ENCODE measurements around the gene CEMIP.

CEMIP gene

GRCh38 chr15:80779658-80780415, 667 bp downstream of the CEMIP start:
- H3K9me3 Mint-ChIP-seq, result no peaks in the 10 kb centered on the region
- DNase-seq (ENCODE audit: low spot score in 2 of 2) (no peak), ATAC-seq (replicated peaks; ENCODE audit: extremely low read depth, poor library complexity, severe bottlenecking) (no peak)
- peaks cover 2% of the 10 kb centered on the region for H3K36me3 Mint-ChIP-seq (ENCODE audit: insufficient read depth)
- peaks cover 9% of the 10 kb centered on the region for H3K4me1 Mint-ChIP-seq
- H3K27me3 Mint-ChIP-seq, result peaks cover 64% of the 10 kb centered on the region
- no peak overlapping the region for H3K27ac Mint-ChIP-seq (ENCODE audit: low read depth)
- peak overlapping the region; percentile 46 for H3K4me3 Mint-ChIP-seq

GRCh38 chr15:80780416-80781221, 1.4 kb downstream of the CEMIP start:
- Mint-ChIP-seq H3K27me3 (peaks cover 64% of the 10 kb centered on the region), H3K4me3 (peak overlapping the region; percentile 46), H3K4me1 (peaks cover 9% of the 10 kb centered on the region), H3K36me3 (ENCODE audit: insufficient read depth) (peaks cover 2% of the 10 kb centered on the region), H3K27ac (ENCODE audit: low read depth) (no peak overlapping the region), H3K9me3 (no peaks in the 10 kb centered on the region)
- DNase-seq (ENCODE audit: low spot score in 2 of 2) (no peak), ATAC-seq (replicated peaks; ENCODE audit: extremely low read depth, poor library complexity, severe bottlenecking) (no peak)

- Mint-ChIP-seq H3K27me3 (peaks cover 52% of the 10 kb centered on the region), H3K9me3 (no peaks in the 10 kb centered on the region), H3K4me1 (peaks cover 9% of the 10 kb centered on the region), H3K36me3 (ENCODE audit: insufficient read depth) (peaks cover 5% of the 10 kb centered on the region), H3K27ac (ENCODE audit: low read depth) (no peak overlapping the region), H3K4me3 (no peak overlapping the region)
- ATAC-seq (replicated peaks; ENCODE audit: extremely low read depth, poor library complexity, severe bottlenecking), result no peak
- no peak for DNase-seq (ENCODE audit: low spot score in 2 of 2)
These were observed 4.1 kb downstream of the CEMIP start for GRCh38 chr15:80783260-80783659.

DNA sequence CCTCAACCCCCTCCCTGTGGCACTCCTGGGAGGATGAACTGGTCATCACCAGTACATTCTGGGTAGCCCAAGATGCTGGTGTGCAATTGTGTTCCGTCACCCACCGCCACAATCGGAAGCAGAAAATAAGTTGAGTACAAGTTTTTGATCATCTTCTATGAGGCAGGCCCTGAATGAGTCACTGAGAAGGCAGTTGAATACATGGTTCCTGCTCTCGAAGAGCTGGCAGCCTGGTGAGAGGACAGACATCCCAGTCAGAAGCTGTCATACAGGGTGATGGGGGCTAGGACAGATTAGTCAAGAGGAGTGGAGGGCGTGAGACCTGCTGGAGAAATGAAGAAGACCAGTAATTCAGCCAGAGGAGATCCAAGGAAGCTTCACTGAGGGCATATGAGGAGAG, 6.2 kb downstream of the CEMIP start:
- peaks cover 4% of the 10 kb centered on the region for H3K36me3 Mint-ChIP-seq (ENCODE audit: insufficient read depth)
- no peak overlapping the region for H3K27ac Mint-ChIP-seq (ENCODE audit: low read depth)
- no peak overlapping the region for H3K4me3 Mint-ChIP-seq
- no peaks in the 10 kb centered on the region for H3K9me3 Mint-ChIP-seq
- no peak for ATAC-seq (replicated peaks; ENCODE audit: extremely low read depth, poor library complexity, severe bottlenecking)
- DNase-seq (ENCODE audit: low spot score in 2 of 2), result no peak
- H3K4me1 Mint-ChIP-seq, result no peaks in the 10 kb centered on the region
- peaks cover 54% of the 10 kb centered on the region for H3K27me3 Mint-ChIP-seq

GRCh38 chr15:80785811-80786354, 6.7 kb downstream of the CEMIP start:
- no peak for DNase-seq (ENCODE audit: low spot score in 2 of 2)
- H3K27ac Mint-ChIP-seq (ENCODE audit: low read depth), result no peak overlapping the region
- H3K4me3 Mint-ChIP-seq, result no peak overlapping the region
- no peaks in the 10 kb centered on the region for H3K4me1 Mint-ChIP-seq
- H3K36me3 Mint-ChIP-seq (ENCODE audit: insufficient read depth), result peaks cover 3% of the 10 kb centered on the region
- H3K9me3 Mint-ChIP-seq, result no peaks in the 10 kb centered on the region
- H3K27me3 Mint-ChIP-seq, result peaks cover 54% of the 10 kb centered on the region
- no peak for ATAC-seq (replicated peaks; ENCODE audit: extremely low read depth, poor library complexity, severe bottlenecking)

DNA sequence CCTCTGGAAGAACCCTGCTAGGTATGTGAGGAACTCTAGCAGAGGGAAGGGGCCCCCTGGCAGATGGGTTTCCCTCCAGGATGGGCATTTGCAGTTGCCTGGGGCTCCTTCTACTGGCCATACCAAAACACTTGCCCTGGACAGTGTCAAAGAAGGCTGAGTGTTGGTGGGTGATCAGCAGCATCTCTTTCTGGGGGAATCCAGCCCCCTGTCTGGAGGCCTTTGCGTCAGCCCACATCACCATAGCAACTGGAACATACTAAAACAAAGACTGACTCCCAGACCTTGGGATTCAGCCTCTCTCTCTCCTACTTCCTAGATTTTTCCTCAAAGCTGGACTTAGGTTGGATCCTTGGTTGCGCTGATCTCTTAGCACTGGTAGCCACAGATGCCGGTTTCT, 8.1 kb downstream of the CEMIP start:
- no peaks in the 10 kb centered on the region for H3K9me3 Mint-ChIP-seq
- no peak overlapping the region for H3K4me3 Mint-ChIP-seq
- H3K27ac Mint-ChIP-seq (ENCODE audit: low read depth), result no peak overlapping the region
- no peak for DNase-seq (ENCODE audit: low spot score in 2 of 2)
- H3K4me1 Mint-ChIP-seq, result no peaks in the 10 kb centered on the region
- peaks cover 54% of the 10 kb centered on the region for H3K27me3 Mint-ChIP-seq
- peaks cover 3% of the 10 kb centered on the region for H3K36me3 Mint-ChIP-seq (ENCODE audit: insufficient read depth)
- no peak for ATAC-seq (replicated peaks; ENCODE audit: extremely low read depth, poor library complexity, severe bottlenecking)

- peaks cover 50% of the 10 kb centered on the region for H3K27me3 Mint-ChIP-seq
- no peak overlapping the region for H3K4me3 Mint-ChIP-seq
- DNase-seq (ENCODE audit: low spot score in 2 of 2) (no peak), ATAC-seq (replicated peaks; ENCODE audit: extremely low read depth, poor library complexity, severe bottlenecking) (no peak)
- no peaks in the 10 kb centered on the region for H3K9me3 Mint-ChIP-seq
- no peak overlapping the region for H3K27ac Mint-ChIP-seq (ENCODE audit: low read depth)
- H3K36me3 Mint-ChIP-seq (ENCODE audit: insufficient read depth), result peaks cover 3% of the 10 kb centered on the region
- H3K4me1 Mint-ChIP-seq, result no peaks in the 10 kb centered on the region
These were observed 9.4 kb downstream of the CEMIP start for GRCh38 chr15:80788536-80788935.

DNA sequence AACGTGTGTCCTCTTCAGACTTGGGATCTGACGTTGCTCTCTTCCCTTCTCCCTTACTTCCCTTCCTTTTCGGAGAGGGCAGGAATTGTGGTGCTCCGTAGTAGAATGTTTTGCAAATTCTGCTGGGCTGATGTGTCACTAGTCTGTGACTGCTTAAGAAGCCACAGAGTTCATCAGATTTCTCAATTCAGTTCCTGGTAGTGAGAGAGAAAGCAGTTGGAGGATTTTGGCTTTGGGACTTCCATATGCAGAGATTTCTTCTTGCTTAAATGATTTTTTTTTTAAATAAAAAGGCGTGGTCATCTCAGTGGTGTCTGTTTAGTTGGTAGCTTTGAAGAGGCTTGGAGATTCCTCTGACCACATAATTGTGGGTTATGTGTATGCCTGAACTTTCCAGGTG, 10.1 kb downstream of the CEMIP start:
- peaks cover 3% of the 10 kb centered on the region for H3K36me3 Mint-ChIP-seq (ENCODE audit: insufficient read depth)
- H3K4me3 Mint-ChIP-seq, result no peak overlapping the region
- DNase-seq (ENCODE audit: low spot score in 2 of 2) (no peak), ATAC-seq (replicated peaks; ENCODE audit: extremely low read depth, poor library complexity, severe bottlenecking) (no peak)
- H3K27me3 Mint-ChIP-seq, result peaks cover 44% of the 10 kb centered on the region
- H3K9me3 Mint-ChIP-seq, result no peaks in the 10 kb centered on the region
- H3K27ac Mint-ChIP-seq (ENCODE audit: low read depth), result no peak overlapping the region
- no peaks in the 10 kb centered on the region for H3K4me1 Mint-ChIP-seq

GRCh38 chr15:80789796-80790195, 10.6 kb downstream of the CEMIP start:
- peaks cover 3% of the 10 kb centered on the region for H3K36me3 Mint-ChIP-seq (ENCODE audit: insufficient read depth)
- no peak for DNase-seq (ENCODE audit: low spot score in 2 of 2)
- no peak for ATAC-seq (replicated peaks; ENCODE audit: extremely low read depth, poor library complexity, severe bottlenecking)
- peaks cover 49% of the 10 kb centered on the region for H3K27me3 Mint-ChIP-seq
- no peaks in the 10 kb centered on the region for H3K9me3 Mint-ChIP-seq
- no peak overlapping the region for H3K27ac Mint-ChIP-seq (ENCODE audit: low read depth)
- no peak overlapping the region for H3K4me3 Mint-ChIP-seq
- H3K4me1 Mint-ChIP-seq, result no peaks in the 10 kb centered on the region

GRCh38 chr15:80790236-80790635, 11.1 kb downstream of the CEMIP start:
- Mint-ChIP-seq H3K27ac (ENCODE audit: low read depth) (no peak overlapping the region), H3K36me3 (ENCODE audit: insufficient read depth) (peaks cover 3% of the 10 kb centered on the region)
- no peak for DNase-seq (ENCODE audit: low spot score in 2 of 2)

GRCh38 chr15:80791004-80791403, 11.8 kb downstream of the CEMIP start:
- DNase-seq (ENCODE audit: low spot score in 2 of 2) (no peak), ATAC-seq (replicated peaks; ENCODE audit: extremely low read depth, poor library complexity, severe bottlenecking) (no peak)
- no peaks in the 10 kb centered on the region for H3K9me3 Mint-ChIP-seq
- H3K4me1 Mint-ChIP-seq, result no peaks in the 10 kb centered on the region
- H3K4me3 Mint-ChIP-seq, result no peak overlapping the region
- no peak overlapping the region for H3K27ac Mint-ChIP-seq (ENCODE audit: low read depth)
- H3K27me3 Mint-ChIP-seq, result peaks cover 59% of the 10 kb centered on the region
- H3K36me3 Mint-ChIP-seq (ENCODE audit: insufficient read depth), result peaks cover 3% of the 10 kb centered on the region

More at GRCh38 chr15:80790236-80790635, 11.1 kb downstream of the CEMIP start:
- Mint-ChIP-seq H3K4me1 (no peaks in the 10 kb centered on the region), H3K27me3 (peaks cover 54% of the 10 kb centered on the region), H3K4me3 (no peak overlapping the region), H3K9me3 (no peaks in the 10 kb centered on the region)
- no peak for ATAC-seq (replicated peaks; ENCODE audit: extremely low read depth, poor library complexity, severe bottlenecking)

DNA sequence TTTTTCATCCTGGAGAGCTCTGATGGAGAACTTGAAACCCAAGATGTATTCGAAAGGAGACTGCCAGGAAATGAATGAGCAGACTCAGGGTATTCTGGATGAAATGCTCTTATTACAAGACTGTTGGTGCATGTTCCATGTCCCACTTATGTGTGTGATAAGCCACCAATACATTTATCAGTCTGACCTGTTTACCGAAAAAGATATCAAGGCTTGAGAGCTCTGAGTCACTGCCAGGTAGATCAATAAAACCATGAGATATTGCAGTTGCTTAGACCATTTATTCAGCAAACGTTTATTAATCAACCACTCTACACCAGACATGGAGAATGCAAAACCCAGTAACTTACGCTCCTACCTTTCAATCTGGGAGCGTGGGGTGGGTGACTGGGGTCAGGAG, 17.2 kb downstream of the CEMIP start:
- no peaks in the 10 kb centered on the region for H3K36me3 Mint-ChIP-seq (ENCODE audit: insufficient read depth)
- DNase-seq (ENCODE audit: low spot score in 2 of 2), result no peak
- no peak for ATAC-seq (replicated peaks; ENCODE audit: extremely low read depth, poor library complexity, severe bottlenecking)
- no peak overlapping the region for H3K4me3 Mint-ChIP-seq
- H3K27ac Mint-ChIP-seq (ENCODE audit: low read depth), result no peak overlapping the region
- H3K9me3 Mint-ChIP-seq, result no peaks in the 10 kb centered on the region
- H3K27me3 Mint-ChIP-seq, result peaks cover 47% of the 10 kb centered on the region
- H3K4me1 Mint-ChIP-seq, result no peaks in the 10 kb centered on the region

GRCh38 chr15:80798911-80799310, 19.7 kb downstream of the CEMIP start:
- Mint-ChIP-seq H3K36me3 (ENCODE audit: insufficient read depth) (no peaks in the 10 kb centered on the region), H3K4me3 (no peak overlapping the region), H3K27ac (ENCODE audit: low read depth) (no peak overlapping the region), H3K27me3 (peaks cover 30% of the 10 kb centered on the region), H3K4me1 (no peaks in the 10 kb centered on the region), H3K9me3 (no peaks in the 10 kb centered on the region)
- ATAC-seq (replicated peaks; ENCODE audit: extremely low read depth, poor library complexity, severe bottlenecking), result no peak
- DNase-seq (ENCODE audit: low spot score in 2 of 2), result no peak
